ENCODE data around the gene IFNE. TPM values are rescaled to one million over a fixed set of nuclear protein-coding genes. Genes with fewer than 3 reads are reported as not detected.

Gene IFNE
- total and polyA plus RNA-seq, 2 donors (not counting 3 experiments of a cell fraction or from before 2014, with no cell fraction given), result 0.22 to 1.4 TPM

GRCh38 chr9:21465859-21466518, 16.1 kb downstream of the IFNE start:
- TF ChIP-seq CTCF (IDR thresholded peaks at IDR 0.05; ENCODE audit: extremely low read depth in 1 of 2, insufficient read depth in 1 of 2, low read depth in 1 of 2, low read length in 2 of 2) (peak; percentile 62 to 63), FOS (IDR thresholded peaks at IDR 0.05; ENCODE audit: borderline replicate concordance, insufficient read depth, low read length) (no peak)
- peak; percentile 18 for FAIRE-seq
- Histone ChIP-seq H3K27ac (ENCODE audit: insufficient read depth, low read depth, low read length) (no peak overlapping the region), H4K20me1 (replicated peaks; ENCODE audit: control insufficient read depth, extremely low read depth, insufficient read depth, low read length) (no peaks in the 10 kb centered on the region), H3K36me3 (ENCODE audit: control insufficient read depth in 2 of 2, extremely low read depth in 1 of 2, insufficient read depth in 2 of 2, low read length in 2 of 2) (no peaks in the 10 kb centered on the region), H3K9me1 (replicated peaks; ENCODE audit: control insufficient read depth, extremely low read depth, insufficient read depth, low read length) (no peaks in the 10 kb centered on the region), H3K4me3 (replicated peaks in 1 of 3; ENCODE audit: insufficient read depth in 1 of 3, low read depth in 1 of 3, low read length in 3 of 3) (no peak overlapping the region), H3K4me2 (ENCODE audit: insufficient read depth, low read length) (no peak overlapping the region), H3K4me1 (ENCODE audit: control insufficient read depth, extremely low read depth, insufficient read depth, low read length) (no peaks in the 10 kb centered on the region), H3K9me3 (replicated peaks; ENCODE audit: control insufficient read depth, insufficient read depth, low read length) (no peaks in the 10 kb centered on the region), H3K9ac (replicated peaks; ENCODE audit: extremely low read depth, insufficient read depth, low read length) (no peak overlapping the region), H3K27me3 (ENCODE audit: control insufficient read depth in 2 of 2, insufficient read depth in 2 of 2, low read length in 2 of 2) (no peaks in the 10 kb centered on the region), H3K79me2 (ENCODE audit: control insufficient read depth, insufficient read depth, low read length) (no peaks in the 10 kb centered on the region), H2AFZ (ENCODE audit: low read depth, low read length) (no peak overlapping the region)
- DNase-seq (ENCODE audit: low read depth, low spot score), result peak; percentile 88
- dilution Hi-C loops (cut with MboI; ENCODE audit: extremely low pct_ligation_motif_present, low sequenced_read_pairs), result no loop called here
- no TSS peak for BruUV-seq (replicated peaks)
- ChIA-PET CTCF (interaction anchor here (0.6 to 2.2 kb wide), 68 partner anchors 8 to 352 kb away, joined by 3 to 45 read pairs (median 5); partner anchors contain the start of genes KLHL9 and MTAP), POLR2A (no interaction called here)
- intact Hi-C loops (cut with micrococcal nuclease), result loop anchor here (1.0 to 5.0 kb wide), 5 partner anchors 93 to 323 kb away; no protein-coding TSS in a partner anchor

GRCh38 chr9:21465138-21465537, 17.0 kb downstream of the IFNE start:
- Histone ChIP-seq H3K27me3 (ENCODE audit: control insufficient read depth in 2 of 2, insufficient read depth in 2 of 2, low read length in 2 of 2) (no peaks in the 10 kb centered on the region), H3K9ac (replicated peaks; ENCODE audit: extremely low read depth, insufficient read depth, low read length) (no peak overlapping the region), H2AFZ (ENCODE audit: low read depth, low read length) (no peak overlapping the region), H3K4me1 (ENCODE audit: control insufficient read depth, extremely low read depth, insufficient read depth, low read length) (no peaks in the 10 kb centered on the region), H3K9me3 (replicated peaks; ENCODE audit: control insufficient read depth, insufficient read depth, low read length) (no peaks in the 10 kb centered on the region), H3K4me2 (ENCODE audit: insufficient read depth, low read length) (no peak overlapping the region), H4K20me1 (replicated peaks; ENCODE audit: control insufficient read depth, extremely low read depth, insufficient read depth, low read length) (no peaks in the 10 kb centered on the region), H3K79me2 (ENCODE audit: control insufficient read depth, insufficient read depth, low read length) (no peaks in the 10 kb centered on the region), H3K4me3 (replicated peaks in 1 of 3; ENCODE audit: insufficient read depth in 1 of 3, low read depth in 1 of 3, low read length in 3 of 3) (no peak overlapping the region), H3K27ac (ENCODE audit: insufficient read depth, low read depth, low read length) (no peak overlapping the region), H3K9me1 (replicated peaks; ENCODE audit: control insufficient read depth, extremely low read depth, insufficient read depth, low read length) (no peaks in the 10 kb centered on the region), H3K36me3 (ENCODE audit: control insufficient read depth in 2 of 2, extremely low read depth in 1 of 2, insufficient read depth in 2 of 2, low read length in 2 of 2) (no peaks in the 10 kb centered on the region)
- CTCF ChIA-PET, result interaction anchor here (0.7 to 2.2 kb wide), 16 partner anchors 20 to 326 kb away, joined by 3 to 45 read pairs (median 11); no protein-coding TSS in a partner anchor
- no peak for FAIRE-seq
- no peak for TF ChIP-seq FOS (IDR thresholded peaks at IDR 0.05; ENCODE audit: borderline replicate concordance, insufficient read depth, low read length)
- TF ChIP-seq GATA2 (IDR thresholded peaks at IDR 0.05; ENCODE audit: insufficient read depth, insufficient read length, low read depth, low read length), result no peak
- POLR2A ChIA-PET, result no interaction called here
- no TSS peak for BruUV-seq (replicated peaks)
- DNase-seq (ENCODE audit: low read depth, low spot score), result no peak
- dilution Hi-C loops (cut with MboI; ENCODE audit: extremely low pct_ligation_motif_present, low sequenced_read_pairs), result no loop called here
- intact Hi-C loops (cut with micrococcal nuclease), result loop anchor here (5.0 kb wide), 2 partner anchors 213 to 228 kb away; no protein-coding TSS in a partner anchor

Measured in endothelial cell of umbilical vein (primary cell).